Lower leg skin (tissue), 3 donors: Measurements from ENCODE around the gene SAFB2.

Source experiments
- POLR2A ChIP-seq, 2 donors: fragments of 450-650 bp; IDR thresholded peaks; one replicate each; pipeline ENCODE4 v1.6.1; 2016 to 2017; ENCODE audit warnings: antibody characterized with exemption in 2 of 2, mild to moderate bottlenecking in 1 of 2, moderate library complexity in 1 of 2
- TF ChIP-seq, protein P1 (sequence below), 3 donors: fragments of 450-650 bp; IDR thresholded peaks; one replicate each; pipeline ENCODE4 v1.5.1; 2016; ENCODE audit warnings: antibody characterized with exemption in 3 of 3, mild to moderate bottlenecking in 3 of 3, moderate library complexity in 2 of 3

DNA sequence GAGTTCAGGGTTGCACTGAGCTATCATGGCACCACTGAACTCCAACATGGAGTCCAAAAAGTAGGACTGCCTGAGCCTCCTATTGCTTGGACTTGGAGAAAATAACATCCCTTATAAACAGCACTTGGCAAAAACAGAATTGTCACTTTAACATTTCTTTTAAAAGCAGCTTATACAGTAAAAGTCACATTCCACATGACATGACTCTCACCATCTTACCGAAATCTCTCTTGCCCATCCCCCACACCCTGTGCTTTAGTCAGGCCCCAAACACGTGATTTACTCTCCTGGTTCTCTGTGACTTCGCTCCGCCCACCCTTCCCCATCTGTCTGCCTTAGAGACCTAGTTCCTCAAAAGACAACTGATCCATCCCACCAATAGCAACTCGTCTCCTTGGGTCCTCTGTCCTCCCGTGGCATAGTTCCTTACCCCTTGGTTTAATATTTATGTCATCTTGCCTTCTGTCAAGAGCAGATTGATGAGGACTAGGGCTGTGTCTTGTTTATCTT lies 4.9 kb upstream of the SAFB2 start:
- TF ChIP-seq, protein P1, sequence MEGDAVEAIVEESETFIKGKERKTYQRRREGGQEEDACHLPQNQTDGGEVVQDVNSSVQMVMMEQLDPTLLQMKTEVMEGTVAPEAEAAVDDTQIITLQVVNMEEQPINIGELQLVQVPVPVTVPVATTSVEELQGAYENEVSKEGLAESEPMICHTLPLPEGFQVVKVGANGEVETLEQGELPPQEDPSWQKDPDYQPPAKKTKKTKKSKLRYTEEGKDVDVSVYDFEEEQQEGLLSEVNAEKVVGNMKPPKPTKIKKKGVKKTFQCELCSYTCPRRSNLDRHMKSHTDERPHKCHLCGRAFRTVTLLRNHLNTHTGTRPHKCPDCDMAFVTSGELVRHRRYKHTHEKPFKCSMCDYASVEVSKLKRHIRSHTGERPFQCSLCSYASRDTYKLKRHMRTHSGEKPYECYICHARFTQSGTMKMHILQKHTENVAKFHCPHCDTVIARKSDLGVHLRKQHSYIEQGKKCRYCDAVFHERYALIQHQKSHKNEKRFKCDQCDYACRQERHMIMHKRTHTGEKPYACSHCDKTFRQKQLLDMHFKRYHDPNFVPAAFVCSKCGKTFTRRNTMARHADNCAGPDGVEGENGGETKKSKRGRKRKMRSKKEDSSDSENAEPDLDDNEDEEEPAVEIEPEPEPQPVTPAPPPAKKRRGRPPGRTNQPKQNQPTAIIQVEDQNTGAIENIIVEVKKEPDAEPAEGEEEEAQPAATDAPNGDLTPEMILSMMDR (IDR thresholded peaks at IDR 0.05), result no peak
- no peak for TF ChIP-seq POLR2A (IDR thresholded peaks at IDR 0.05)
